ENCODE measurements around the gene MYL9. TPM values are rescaled to one million over a fixed set of nuclear protein-coding genes. Genes with fewer than 3 reads are reported as not detected.
A peak's percentile ranks its signal among the peaks of the same experiment; 100 is the strongest.

MYL9 gene
- total and polyA plus RNA-seq, 10 of the 15 experiments (the other 5 are each of a cell fraction or from before 2014, with no cell fraction given): 0.28 to 1.7 (median 0.63) TPM; not detected in 3

DNA sequence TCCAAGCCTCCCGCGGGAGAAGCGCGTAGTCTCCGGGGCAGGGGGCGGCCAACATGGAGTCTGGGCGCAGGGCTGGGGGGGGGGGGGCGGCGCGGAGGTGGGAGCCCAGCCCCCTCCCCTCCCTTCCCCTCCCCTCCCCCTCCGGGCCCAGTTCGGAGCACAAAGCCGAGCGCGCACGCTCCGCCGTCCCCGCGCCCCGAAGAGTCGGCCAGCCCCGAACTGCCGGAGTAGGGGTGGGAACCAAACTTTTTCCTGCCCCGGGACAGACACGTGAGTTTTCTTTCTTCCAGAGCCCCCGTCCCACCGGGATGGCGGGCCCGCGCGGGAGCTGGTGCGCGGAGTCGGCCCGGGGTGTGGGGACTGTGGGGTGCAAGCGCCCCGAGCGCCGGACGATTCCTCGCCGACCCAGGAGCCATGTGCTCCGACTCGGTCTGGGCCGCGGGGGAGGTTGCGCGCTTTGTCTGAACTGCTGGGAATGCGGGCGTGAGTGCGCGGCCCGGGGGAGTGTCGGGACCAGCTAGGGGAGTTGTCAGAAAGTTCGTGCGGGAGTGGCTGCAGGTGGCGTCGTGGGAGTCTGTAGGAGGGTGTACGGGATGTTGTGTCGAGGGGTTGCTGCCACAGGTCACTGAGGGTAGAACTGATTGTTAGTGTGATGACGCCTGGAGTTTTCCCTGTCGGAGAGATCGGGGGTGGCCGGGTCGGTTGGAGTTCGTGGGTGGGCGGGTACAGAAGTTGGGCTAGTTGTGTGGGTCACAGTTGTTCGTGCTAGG lies 33.2 kb downstream of the MYL9 start (continued):
- TF ChIP-seq MYB (IDR thresholded peaks at IDR 0.05; ENCODE audit: borderline replicate concordance, low read depth, low read length) (no peak), RFX5 (IDR thresholded peaks at IDR 0.05; ENCODE audit: low read depth, low read length) (no peak), FOS (IDR thresholded peaks at IDR 0.05; ENCODE audit: borderline replicate concordance, extremely low read depth, insufficient read length) (no peak), RELA (IDR thresholded peaks at IDR 0.05; ENCODE audit: borderline replicate concordance, partially characterized antibody) (no peak), CBX5 (IDR thresholded peaks at IDR 0.05; ENCODE audit: low read depth) (no peak), POLR2AphosphoS5 (IDR thresholded peaks at IDR 0.05; ENCODE audit: low read length) (no peak; the same call in 1 of the 2 replicates), TCF3 (IDR thresholded peaks at IDR 0.05; ENCODE audit: borderline replicate concordance, insufficient read depth, low read depth, low read length) (no peak), NR2C2 (IDR thresholded peaks at IDR 0.05; ENCODE audit: borderline replicate concordance, control insufficient read depth, insufficient read length, low read depth) (no peak), NBN (IDR thresholded peaks at IDR 0.05) (0 out of 2 replicates have a peak, but pooled peaks have one; percentile 55), HDGF (IDR thresholded peaks at IDR 0.05) (peak; percentile 91), FOXM1 (IDR thresholded peaks at IDR 0.05; ENCODE audit: low read depth, low read length) (no peak), SREBF1 (IDR thresholded peaks at IDR 0.05; ENCODE audit: low read length) (no peak), EED (IDR thresholded peaks at IDR 0.05; ENCODE audit: low read depth) (no peak), TARDBP (IDR thresholded peaks at IDR 0.05; ENCODE audit: borderline replicate concordance) (no peak), POLR2AphosphoS2 (IDR thresholded peaks at IDR 0.05; ENCODE audit: low read depth, low read length) (no peak), NR2F1 (conservative IDR thresholded peaks at IDR 0.05) (peak; percentile 14; the same call in 1 of the 2 replicates), IKZF1 (conservative IDR thresholded peaks at IDR 0.05) (peak; percentile 71), BCL11A (IDR thresholded peaks at IDR 0.05; ENCODE audit: low read depth, low read length) (no peak), SMAD1 (IDR thresholded peaks at IDR 0.05; ENCODE audit: low read depth, partially characterized antibody) (no peak), NFIC (IDR thresholded peaks at IDR 0.05; ENCODE audit: low read depth, low read length) (no peak), PML (IDR thresholded peaks at IDR 0.05; ENCODE audit: low read length) (no peak)
- TF ChIP-seq, protein P1, sequence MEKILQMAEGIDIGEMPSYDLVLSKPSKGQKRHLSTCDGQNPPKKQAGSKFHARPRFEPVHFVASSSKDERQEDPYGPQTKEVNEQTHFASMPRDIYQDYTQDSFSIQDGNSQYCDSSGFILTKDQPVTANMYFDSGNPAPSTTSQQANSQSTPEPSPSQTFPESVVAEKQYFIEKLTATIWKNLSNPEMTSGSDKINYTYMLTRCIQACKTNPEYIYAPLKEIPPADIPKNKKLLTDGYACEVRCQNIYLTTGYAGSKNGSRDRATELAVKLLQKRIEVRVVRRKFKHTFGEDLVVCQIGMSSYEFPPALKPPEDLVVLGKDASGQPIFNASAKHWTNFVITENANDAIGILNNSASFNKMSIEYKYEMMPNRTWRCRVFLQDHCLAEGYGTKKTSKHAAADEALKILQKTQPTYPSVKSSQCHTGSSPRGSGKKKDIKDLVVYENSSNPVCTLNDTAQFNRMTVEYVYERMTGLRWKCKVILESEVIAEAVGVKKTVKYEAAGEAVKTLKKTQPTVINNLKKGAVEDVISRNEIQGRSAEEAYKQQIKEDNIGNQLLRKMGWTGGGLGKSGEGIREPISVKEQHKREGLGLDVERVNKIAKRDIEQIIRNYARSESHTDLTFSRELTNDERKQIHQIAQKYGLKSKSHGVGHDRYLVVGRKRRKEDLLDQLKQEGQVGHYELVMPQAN (conservative IDR thresholded peaks at IDR 0.05): peak; percentile 63
- TF ChIP-seq, protein P2, sequence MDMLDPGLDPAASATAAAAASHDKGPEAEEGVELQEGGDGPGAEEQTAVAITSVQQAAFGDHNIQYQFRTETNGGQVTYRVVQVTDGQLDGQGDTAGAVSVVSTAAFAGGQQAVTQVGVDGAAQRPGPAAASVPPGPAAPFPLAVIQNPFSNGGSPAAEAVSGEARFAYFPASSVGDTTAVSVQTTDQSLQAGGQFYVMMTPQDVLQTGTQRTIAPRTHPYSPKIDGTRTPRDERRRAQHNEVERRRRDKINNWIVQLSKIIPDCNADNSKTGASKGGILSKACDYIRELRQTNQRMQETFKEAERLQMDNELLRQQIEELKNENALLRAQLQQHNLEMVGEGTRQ (IDR thresholded peaks at IDR 0.05; ENCODE audit: borderline replicate concordance, low read depth, low read length): no peak
- TF ChIP-seq, protein P3, sequence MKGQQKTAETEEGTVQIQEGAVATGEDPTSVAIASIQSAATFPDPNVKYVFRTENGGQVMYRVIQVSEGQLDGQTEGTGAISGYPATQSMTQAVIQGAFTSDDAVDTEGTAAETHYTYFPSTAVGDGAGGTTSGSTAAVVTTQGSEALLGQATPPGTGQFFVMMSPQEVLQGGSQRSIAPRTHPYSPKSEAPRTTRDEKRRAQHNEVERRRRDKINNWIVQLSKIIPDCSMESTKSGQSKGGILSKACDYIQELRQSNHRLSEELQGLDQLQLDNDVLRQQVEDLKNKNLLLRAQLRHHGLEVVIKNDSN (IDR thresholded peaks at IDR 0.05; ENCODE audit: borderline replicate concordance, extremely low read length, insufficient read depth, low read depth, low read length): no peak
- TF ChIP-seq, protein P4, sequence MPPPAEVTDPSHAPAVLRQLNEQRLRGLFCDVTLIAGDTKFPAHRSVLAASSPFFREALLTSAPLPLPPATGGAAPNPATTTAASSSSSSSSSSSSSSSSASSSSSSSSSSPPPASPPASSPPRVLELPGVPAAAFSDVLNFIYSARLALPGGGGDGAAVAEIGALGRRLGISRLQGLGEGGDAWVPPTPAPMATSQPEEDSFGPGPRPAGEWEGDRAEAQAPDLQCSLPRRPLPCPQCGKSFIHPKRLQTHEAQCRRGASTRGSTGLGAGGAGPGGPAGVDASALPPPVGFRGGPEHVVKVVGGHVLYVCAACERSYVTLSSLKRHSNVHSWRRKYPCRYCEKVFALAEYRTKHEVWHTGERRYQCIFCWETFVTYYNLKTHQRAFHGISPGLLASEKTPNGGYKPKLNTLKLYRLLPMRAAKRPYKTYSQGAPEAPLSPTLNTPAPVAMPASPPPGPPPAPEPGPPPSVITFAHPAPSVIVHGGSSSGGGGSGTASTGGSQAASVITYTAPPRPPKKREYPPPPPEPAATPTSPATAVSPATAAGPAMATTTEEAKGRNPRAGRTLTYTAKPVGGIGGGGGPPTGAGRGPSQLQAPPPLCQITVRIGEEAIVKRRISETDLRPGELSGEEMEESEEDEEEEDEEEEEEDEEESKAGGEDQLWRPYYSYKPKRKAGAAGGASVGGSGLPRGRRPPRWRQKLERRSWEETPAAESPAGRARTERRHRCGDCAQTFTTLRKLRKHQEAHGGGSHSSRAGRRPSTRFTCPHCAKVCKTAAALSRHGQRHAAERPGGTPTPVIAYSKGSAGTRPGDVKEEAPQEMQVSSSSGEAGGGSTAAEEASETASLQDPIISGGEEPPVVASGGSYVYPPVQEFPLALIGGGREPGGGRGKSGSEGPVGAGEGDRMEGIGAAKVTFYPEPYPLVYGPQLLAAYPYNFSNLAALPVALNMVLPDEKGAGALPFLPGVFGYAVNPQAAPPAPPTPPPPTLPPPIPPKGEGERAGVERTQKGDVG (CRISPR knock-in tag; IDR thresholded peaks at IDR 0.05): no peak

Measured in GM12878 (cell line).